Superior temporal gyrus (tissue), 1 donor: Measurements from ENCODE around the gene BRME1.
"Not testable (repeated sequence)": the region's sequence is repeated elsewhere in the genome, so short reads cannot be mapped to it uniquely, and the experiment has no call there.

ENCODE experiments used
- DNase-seq: peaks from one replicate; pipeline ENCODE4 v3.0.0-alpha.2; 2016; ENCODE audit errors: extremely low spot score

Gene BRME1

GRCh38 chr19:13865571-13866462 lies 40.1 kb downstream of the BRME1 start:
- DNase-seq, result no peak

- no peak for DNase-seq
Measured at GRCh38 chr19:13864667-13865570, 41.0 kb downstream of the BRME1 start.

GRCh38 chr19:13864046-13864666 lies 41.8 kb downstream of the BRME1 start:
- peak; percentile 25 for DNase-seq

- peak; percentile 92 for DNase-seq
Measured at GRCh38 chr19:13861714-13862531, 44.0 kb downstream of the BRME1 start.

GRCh38 chr19:13861392-13861713 lies 44.6 kb downstream of the BRME1 start:
- DNase-seq, result no peak

GRCh38 chr19:13860679-13861391 lies 45.1 kb downstream of the BRME1 start:
- DNase-seq, result no peak

- DNase-seq, result no peak
Measured at GRCh38 chr19:13859361-13859880, 46.5 kb downstream of the BRME1 start.

GRCh38 chr19:13856497-13856896 lies 49.4 kb downstream of the BRME1 start:
- no peak for DNase-seq

- DNase-seq, result not testable (repeated sequence)
Measured at GRCh38 chr19:13852171-13852707, 53.7 kb downstream of the BRME1 start.

GRCh38 chr19:13851734-13852114 lies 54.2 kb downstream of the BRME1 start:
- not testable (repeated sequence) for DNase-seq

GRCh38 chr19:13850910-13851733 lies 54.8 kb downstream of the BRME1 start:
- DNase-seq, result peak; percentile 57

- peak; percentile 78 for DNase-seq
Measured at GRCh38 chr19:13849991-13850909, 55.7 kb downstream of the BRME1 start.

- DNase-seq, result peak; percentile 22
Measured at GRCh38 chr19:13848798-13849676, 56.9 kb downstream of the BRME1 start.

GRCh38 chr19:13848340-13848677 lies 57.6 kb downstream of the BRME1 start:
- DNase-seq, result no peak

GRCh38 chr19:13847407-13848339 lies 58.2 kb downstream of the BRME1 start:
- peak; percentile 48 for DNase-seq
